Measurements from ENCODE around the gene ZFPM1.
A peak's percentile ranks its signal among the peaks of the same experiment; 100 is the strongest.

ZFPM1 gene

DNA sequence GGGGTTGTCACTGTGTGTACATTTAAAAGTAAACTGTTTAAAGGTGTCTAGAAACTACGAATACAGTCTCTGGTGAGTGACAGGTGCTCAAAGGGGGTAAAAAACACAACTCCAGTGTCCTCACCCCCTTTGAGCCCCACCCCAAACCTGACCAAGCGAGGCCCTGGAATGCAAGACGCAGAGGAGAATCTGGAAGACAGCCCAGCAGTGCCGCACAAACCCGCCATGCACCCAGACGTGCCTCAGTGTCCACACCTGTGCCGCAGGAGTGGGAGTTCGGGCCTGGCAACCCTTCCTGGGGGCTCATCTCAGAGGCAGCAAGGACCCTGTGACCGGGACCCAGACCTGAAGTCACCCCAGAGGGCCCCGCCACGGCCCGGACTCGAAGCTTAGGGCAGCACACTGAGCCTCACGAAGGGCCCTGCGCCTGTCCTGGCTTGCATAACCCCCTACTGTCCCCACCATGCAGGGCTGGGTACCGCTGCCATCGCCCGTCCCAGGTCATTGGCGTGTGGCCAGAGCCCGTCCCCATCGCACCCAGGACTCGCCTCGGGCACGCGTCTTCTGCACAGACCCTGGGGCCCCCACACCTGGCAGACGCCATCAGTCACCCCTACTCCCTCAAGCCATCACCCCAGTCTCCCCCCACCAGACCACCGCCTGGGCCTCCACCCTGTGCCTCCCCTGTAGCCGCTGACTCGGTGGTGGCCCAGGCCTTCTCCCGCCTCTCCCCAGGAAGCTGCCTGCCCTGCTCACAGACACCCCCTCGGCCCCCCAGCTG is 84.1 kb downstream of the ZFPM1 start:
- no peaks in the 10 kb centered on the region for H3K36me3 Mint-ChIP-seq (ENCODE audit: low read depth)
- peaks cover under 1% of the 10 kb centered on the region for H3K9me3 Mint-ChIP-seq
- H3K27me3 Mint-ChIP-seq (ENCODE audit: low read depth): peaks cover 6% of the 10 kb centered on the region
- H3K4me1 Mint-ChIP-seq: peaks cover 5% of the 10 kb centered on the region
- TF ChIP-seq, protein P1, sequence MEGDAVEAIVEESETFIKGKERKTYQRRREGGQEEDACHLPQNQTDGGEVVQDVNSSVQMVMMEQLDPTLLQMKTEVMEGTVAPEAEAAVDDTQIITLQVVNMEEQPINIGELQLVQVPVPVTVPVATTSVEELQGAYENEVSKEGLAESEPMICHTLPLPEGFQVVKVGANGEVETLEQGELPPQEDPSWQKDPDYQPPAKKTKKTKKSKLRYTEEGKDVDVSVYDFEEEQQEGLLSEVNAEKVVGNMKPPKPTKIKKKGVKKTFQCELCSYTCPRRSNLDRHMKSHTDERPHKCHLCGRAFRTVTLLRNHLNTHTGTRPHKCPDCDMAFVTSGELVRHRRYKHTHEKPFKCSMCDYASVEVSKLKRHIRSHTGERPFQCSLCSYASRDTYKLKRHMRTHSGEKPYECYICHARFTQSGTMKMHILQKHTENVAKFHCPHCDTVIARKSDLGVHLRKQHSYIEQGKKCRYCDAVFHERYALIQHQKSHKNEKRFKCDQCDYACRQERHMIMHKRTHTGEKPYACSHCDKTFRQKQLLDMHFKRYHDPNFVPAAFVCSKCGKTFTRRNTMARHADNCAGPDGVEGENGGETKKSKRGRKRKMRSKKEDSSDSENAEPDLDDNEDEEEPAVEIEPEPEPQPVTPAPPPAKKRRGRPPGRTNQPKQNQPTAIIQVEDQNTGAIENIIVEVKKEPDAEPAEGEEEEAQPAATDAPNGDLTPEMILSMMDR (IDR thresholded peaks at IDR 0.05; ENCODE audit: unreplicated experiment in 3 of 3): no peak
- no peak overlapping the region for H3K27ac Mint-ChIP-seq
- H3K4me3 Mint-ChIP-seq: peak overlapping the region in 2 of 3 experiments; percentile 58 to 92

DNA sequence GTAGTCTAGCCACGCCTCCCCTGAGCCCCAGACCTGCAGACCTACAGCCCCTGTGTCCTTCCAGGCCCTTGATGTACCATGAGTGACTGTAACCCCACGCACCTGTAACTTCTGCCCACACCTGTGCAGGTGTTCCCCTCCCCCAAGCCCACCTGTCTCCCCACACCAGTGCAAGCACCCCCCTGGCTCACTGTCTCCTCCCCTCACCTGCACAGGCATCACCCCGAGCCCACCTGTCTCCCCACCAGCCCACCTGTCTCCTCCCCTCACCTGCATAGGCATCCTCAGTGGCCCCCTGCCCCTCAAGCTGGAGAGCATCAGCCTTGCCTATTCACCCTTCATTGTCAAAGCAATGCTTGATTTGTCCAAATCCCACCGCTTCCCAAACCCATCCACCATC is 84.8 kb downstream of the ZFPM1 start:
- TF ChIP-seq, protein P1 (IDR thresholded peaks at IDR 0.05; ENCODE audit: unreplicated experiment in 3 of 3): no peak
- no peaks in the 10 kb centered on the region for H3K36me3 Mint-ChIP-seq (ENCODE audit: low read depth)
- H3K27me3 Mint-ChIP-seq (ENCODE audit: low read depth): peaks cover 6% of the 10 kb centered on the region
- H3K4me1 Mint-ChIP-seq: peaks cover 5% of the 10 kb centered on the region
- peaks cover 8% of the 10 kb centered on the region for H3K9me3 Mint-ChIP-seq
- H3K4me3 Mint-ChIP-seq: peak overlapping the region in 2 of 3 experiments; percentile 36 to 58
- H3K27ac Mint-ChIP-seq: no peak overlapping the region

DNA sequence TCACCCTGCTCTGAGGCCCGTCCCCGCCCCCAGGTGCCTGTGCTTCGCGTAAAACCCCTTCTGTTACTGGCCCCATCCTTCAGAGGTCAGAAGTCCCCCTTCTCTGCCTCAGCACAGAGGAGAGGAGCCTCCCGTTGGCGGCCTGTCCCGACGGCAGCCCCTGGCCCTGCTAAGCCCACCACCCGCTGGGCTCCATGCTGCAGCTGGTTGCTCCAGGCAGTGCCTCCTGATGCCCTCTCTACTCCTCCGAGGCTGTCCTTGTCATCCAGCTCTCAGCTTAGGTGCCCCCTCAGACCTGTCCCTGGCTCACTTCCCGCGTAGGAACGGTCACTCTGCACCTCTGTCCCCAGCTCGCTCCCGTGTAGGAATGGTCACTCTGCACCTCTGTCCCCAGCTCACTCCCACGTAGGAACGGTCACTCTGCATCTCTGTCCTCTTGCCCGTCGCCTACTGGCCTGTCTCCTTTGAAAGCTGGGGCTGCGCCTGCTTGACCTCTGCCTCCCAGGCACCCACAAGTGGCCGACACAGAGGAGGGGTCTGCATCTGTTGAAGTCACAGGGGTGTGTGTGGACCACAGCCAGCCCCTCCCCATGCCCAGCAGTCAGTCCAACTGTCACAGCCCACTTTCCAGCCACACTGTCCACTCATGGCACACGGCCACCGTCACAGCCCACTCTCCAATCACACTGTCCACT is 85.4 kb downstream of the ZFPM1 start:
- Mint-ChIP-seq H3K27me3 (ENCODE audit: low read depth) (peaks cover 11% of the 10 kb centered on the region), H3K27ac (no peak overlapping the region), H3K4me1 (peaks cover 5% of the 10 kb centered on the region), H3K9me3 (peaks cover 12% of the 10 kb centered on the region), H3K36me3 (ENCODE audit: low read depth) (peaks cover 3% of the 10 kb centered on the region), H3K4me3 (peak overlapping the region; percentile 19 to 49 (median 36))
- TF ChIP-seq, protein P1 (IDR thresholded peaks at IDR 0.05; ENCODE audit: unreplicated experiment in 3 of 3): no peak

- H3K27me3 Mint-ChIP-seq (ENCODE audit: low read depth): peaks cover 18% of the 10 kb centered on the region
- H3K4me3 Mint-ChIP-seq: peak overlapping the region in 1 of 3 experiments; percentile 17
- peaks cover 5% of the 10 kb centered on the region for H3K36me3 Mint-ChIP-seq (ENCODE audit: low read depth)
- no peak overlapping the region for H3K27ac Mint-ChIP-seq
- peaks cover 5% of the 10 kb centered on the region for H3K4me1 Mint-ChIP-seq
- TF ChIP-seq, protein P1 (IDR thresholded peaks at IDR 0.05; ENCODE audit: unreplicated experiment in 3 of 3): no peak
- peaks cover 17% of the 10 kb centered on the region for H3K9me3 Mint-ChIP-seq
Measured at GRCh38 chr16:88539261-88539651, 86.2 kb downstream of the ZFPM1 start.

DNA sequence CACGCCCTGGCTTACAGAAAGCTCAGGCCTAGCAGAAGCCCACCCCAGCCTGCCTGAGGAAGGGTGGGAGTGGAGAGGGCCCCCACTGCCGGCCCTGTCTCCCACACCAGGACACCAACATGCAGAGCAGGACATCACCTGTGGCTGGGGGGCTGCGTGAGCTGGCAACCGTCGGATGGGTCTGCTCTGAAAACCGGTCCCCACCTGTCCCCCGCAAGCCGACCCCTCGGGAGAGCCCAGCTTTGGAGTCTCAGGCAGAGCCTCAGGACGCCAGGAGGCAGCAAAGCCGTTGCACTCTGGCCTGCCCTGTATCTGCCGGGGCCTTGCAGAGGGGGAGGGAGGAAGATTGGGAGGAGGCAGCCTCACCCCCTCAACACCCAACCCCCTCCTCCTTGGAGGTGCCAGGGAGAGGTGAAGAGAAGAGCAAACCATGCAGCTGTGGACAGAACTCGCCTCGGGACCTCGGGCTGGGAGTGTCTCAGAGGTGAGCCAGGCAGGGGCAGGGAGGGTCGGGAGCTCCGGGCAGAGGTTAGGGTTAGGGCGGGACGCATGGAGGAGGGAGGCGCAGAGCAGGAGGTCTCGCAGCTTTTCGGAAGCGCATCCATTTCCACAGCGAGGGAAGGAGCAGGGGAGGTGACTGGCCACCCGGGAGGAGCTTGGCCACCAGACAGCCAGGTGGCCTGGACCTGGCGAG is 86.7 kb downstream of the ZFPM1 start:
- Mint-ChIP-seq H3K36me3 (ENCODE audit: low read depth) (peaks cover 5% of the 10 kb centered on the region), H3K27ac (no peak overlapping the region), H3K27me3 (ENCODE audit: low read depth) (peaks cover 21% of the 10 kb centered on the region), H3K4me3 (no peak overlapping the region), H3K9me3 (peaks cover 17% of the 10 kb centered on the region), H3K4me1 (peaks cover 5% of the 10 kb centered on the region)
- TF ChIP-seq, protein P1 (IDR thresholded peaks at IDR 0.05; ENCODE audit: unreplicated experiment in 3 of 3): no peak
